Stimulated activated CD4-positive, alpha-beta T cell treated with anti-CD3 and anti-CD28 coated beads, Interleukin-4, amount 100 ng/mL, for 4 hours (primary cell): Measurements from ENCODE around the gene NARS2.
"Not testable (repeated sequence)": the region's sequence is repeated elsewhere in the genome, so short reads cannot be mapped to it uniquely, and the experiment has no call there.

ENCODE experiments used
- DNase-seq, 2 experiments: peaks; one replicate each; pipeline ENCODE4 v3.0.0-alpha.2; 2020

The NARS2 gene

GRCh38 chr11:78472905-78473304, 101.8 kb downstream of the NARS2 start:
- no peak for DNase-seq

DNA sequence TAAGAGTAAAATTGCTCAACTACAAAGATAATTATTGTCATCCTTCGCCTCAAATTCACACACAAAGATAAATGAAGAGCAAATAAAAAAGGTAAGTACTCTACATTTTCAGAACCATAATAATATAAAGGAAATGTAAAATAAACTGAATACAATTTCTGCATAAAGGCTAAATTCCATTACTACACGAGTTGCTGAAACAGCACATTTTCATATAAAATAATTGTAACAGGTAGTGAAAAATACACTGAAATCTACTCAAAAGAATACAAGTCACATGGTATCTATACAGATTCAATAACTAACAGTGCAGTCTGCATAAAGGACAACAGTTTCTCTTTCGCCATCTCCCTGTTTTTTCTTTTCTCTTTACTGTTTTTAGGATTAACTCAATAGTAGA, 102.3 kb downstream of the NARS2 start:
- no peak for DNase-seq

GRCh38 chr11:78470861-78471442, 103.7 kb downstream of the NARS2 start:
- no peak for DNase-seq

DNA sequence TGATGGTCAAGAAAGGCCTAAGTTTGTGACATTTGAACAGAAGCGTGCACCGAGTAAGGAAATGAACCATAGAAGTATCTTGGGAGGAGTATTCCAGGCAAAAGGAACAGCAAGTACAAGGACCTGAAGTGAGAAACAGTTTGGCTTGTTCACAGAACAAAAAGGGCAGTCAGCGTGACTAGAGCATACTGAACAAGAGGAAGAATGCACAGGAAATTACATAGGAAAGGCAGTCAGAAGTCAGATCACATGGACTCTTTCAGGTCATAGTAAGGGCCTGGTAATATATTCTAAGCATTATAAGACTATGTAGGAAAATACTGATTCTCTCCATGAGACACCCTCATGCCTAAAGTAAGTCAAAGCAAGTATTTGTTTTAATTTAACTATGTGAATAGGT, 104.8 kb downstream of the NARS2 start:
- no peak for DNase-seq

- no peak for DNase-seq
Measured at GRCh38 chr11:78467931-78468330, 106.7 kb downstream of the NARS2 start.

DNA sequence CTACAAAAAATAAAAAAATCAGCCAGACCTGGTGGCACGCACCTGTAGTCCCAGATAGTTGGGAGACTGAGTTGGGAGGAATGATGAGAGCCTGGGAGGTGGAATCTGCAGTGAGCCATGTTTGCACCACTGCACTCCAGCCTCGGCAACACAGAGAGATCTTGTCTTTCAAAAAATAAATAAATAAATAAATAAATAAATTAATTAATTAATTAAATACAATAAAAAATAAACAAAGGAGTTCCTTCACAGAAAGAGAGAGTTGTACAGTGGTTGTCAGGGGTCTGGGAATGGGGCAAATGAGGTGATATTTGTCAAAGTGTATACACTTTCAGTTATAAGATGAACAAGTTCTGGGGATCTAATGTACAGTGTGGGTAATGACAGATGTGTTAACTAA, 107.3 kb downstream of the NARS2 start:
- DNase-seq = no peak

DNA sequence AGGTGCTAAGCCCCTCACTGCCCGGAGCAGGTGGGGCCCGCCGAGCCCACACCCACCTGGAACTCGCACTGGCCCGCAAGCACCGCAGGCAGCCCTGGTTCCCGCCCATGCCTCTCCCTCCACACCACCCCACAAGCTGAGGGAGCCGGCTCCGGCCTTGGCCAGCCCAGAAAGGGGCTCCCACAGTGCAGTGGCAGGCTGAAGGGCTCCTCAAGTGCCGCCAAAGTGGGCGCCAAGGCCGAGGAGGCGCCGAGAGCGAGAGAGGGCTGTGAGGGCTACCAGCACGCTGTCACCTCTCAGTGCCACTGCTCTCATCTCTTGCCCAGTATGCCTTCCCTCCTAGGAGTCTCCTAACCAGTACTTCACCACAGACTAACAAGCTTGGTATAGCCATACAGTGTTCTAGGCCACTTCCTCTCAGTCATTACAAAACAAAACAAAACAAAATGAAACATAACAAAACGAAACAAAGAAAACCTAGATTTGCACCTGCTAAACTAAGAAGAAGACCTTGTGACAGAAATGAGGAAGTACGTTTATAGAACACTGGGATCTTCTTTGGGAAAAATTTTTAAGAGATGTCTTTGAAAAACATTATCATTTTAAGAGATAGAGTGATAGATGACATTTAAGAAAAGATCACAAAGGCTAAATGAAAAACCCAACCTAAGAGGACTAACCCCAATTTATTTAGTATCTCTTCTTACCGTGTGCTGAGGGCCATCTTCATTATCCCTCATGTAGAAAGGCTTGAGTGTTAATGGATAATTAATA, 109.3 kb downstream of the NARS2 start:
- peak in 1 of 2 experiments; percentile 1 for DNase-seq

- DNase-seq = not testable (repeated sequence)
Measured at GRCh38 chr11:78464787-78465168, 109.9 kb downstream of the NARS2 start.

GRCh38 chr11:78460471-78460870, 114.2 kb downstream of the NARS2 start:
- no peak for DNase-seq

- no peak for DNase-seq
Measured at GRCh38 chr11:78459738-78460137, 114.9 kb downstream of the NARS2 start.

- DNase-seq = no peak
Measured at GRCh38 chr11:78457448-78457847, 117.2 kb downstream of the NARS2 start.

DNA sequence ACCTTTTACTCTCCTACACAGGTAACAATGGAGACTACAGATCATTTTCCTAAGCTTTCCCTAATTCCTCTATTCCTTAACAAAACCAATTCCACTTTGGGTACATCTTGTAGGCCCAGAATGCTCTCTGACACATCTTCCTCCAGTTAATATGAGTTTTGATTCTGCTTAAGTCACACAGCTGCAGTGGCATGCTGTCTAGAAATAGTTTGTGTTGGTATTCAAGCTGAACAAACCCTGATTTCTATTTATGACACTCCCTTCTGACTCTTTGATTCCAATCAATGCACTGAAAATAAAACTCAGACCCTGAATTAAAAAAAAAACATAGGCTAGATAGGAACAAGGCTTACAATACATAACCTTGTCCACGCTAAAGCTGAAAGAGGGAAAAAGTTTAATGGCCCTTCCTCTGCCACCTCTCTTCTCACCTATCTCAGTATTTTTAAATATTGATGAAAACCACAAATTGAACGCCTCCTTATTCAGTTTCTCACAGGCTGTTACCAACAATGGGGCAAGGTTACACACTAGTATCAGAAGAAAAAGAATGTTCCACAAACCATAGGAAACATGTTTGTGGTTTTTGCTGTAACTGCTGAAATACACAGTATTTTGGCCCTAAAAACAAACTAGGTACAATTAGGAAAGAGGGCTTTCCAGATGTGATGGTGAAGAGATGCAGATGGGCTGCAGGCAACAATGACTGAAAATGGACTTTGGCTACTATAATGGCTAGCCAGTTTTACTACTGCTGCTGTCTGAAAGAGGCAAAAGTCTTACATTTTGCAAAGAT, 121.3 kb downstream of the NARS2 start:
- DNase-seq = no peak

- DNase-seq = no peak
Measured at GRCh38 chr11:78451371-78452150, 123.1 kb downstream of the NARS2 start.

DNA sequence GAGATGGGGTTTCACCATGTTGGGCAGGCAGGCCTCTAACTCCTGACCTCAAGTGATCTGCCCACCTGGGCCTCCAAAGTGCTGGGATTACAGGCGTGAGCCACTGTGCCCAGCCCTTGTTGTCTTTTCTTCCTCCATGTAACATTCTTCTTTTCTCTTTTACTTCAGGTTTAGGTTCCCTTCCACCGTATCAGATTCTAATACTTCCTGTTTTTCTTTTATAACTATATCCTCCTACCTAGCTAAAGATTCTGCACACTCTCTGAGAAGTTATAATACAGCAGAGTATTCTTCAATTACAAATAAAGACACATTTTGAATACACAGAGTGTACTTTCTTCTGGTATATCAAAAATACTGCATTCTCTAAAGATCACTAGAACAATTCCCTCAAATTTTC, 123.8 kb downstream of the NARS2 start:
- DNase-seq = no peak

- DNase-seq = no peak
Measured at GRCh38 chr11:78449866-78450265, 124.8 kb downstream of the NARS2 start.

GRCh38 chr11:78446210-78446609, 128.5 kb downstream of the NARS2 start:
- DNase-seq = no peak

DNA sequence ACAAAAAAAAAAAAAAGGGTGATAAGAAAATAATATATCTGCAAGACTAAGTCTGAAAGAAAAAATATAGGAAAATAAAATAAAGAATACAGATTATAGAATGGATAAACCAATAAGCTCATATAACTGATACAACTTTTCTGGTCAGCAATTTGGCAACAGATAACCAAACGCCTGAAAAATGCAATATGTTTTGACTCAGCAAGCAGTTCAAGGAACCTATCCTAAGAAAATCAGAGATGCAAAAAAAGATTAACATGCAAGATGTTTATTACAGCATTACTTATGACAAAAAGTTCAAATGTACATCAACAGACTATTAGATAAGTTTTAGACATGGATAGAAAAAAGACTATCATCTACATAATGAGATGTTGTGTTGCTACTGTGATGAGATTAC, 129.9 kb downstream of the NARS2 start:
- DNase-seq = no peak

- no peak for DNase-seq
Measured at GRCh38 chr11:78441956-78442355, 132.7 kb downstream of the NARS2 start.

- no peak for DNase-seq
Measured at GRCh38 chr11:78438298-78438975, 136.2 kb downstream of the NARS2 start.

- DNase-seq = no peak
Measured at GRCh38 chr11:78432956-78433355, 141.7 kb downstream of the NARS2 start.

DNA sequence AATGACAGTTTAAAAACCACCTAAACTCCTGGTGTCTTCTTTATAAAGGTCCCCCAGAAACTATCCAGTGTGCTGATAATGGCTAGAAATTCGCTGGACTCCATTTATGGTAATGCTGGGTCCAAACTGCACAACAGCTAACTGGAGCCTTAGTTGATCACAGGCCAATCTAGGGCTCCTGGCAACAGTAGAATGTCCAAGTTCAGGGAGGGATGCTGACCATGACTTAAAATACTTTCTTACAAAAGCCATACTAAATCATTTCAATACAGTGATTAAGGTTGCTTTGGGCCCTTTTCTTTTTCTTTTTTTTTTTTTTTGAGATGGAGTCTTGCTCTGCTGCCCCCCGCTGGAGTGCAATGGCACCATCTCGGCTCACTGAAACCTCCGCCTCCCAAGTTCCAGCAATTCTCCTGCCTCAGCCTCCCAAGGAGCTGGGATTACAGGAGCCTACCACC, 142.6 kb downstream of the NARS2 start:
- DNase-seq = no peak

DNA sequence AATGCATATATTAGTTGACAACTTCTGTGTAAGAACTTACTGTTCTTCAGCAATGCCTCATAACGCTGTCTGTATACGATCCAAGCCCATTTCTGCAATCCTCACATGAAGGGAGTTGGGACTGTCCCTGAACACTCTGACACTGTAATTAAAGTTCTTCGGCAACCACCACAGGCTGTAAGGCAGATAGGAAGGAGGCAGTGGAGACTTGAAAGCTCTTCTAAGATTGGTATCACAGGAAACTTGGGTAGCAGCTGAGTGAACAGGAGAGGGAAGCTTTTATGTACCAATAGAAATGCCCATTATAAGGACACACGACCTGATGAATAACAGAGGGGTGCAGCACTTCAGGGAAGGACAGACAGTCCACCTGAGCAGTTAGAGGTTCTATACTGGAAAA, 145.0 kb downstream of the NARS2 start:
- DNase-seq = no peak
